SH-SY5Y (cell line): ENCODE results near the gene AKAP6.

Experiments
- GATA2 ChIP-seq: IDR thresholded peaks from 2 replicates; pipeline ENCODE4 v1.6.1; 2011; ENCODE audit warnings: mild to moderate bottlenecking, low read depth, low read length
- GATA3 ChIP-seq: IDR thresholded peaks from 2 replicates; pipeline ENCODE4 v1.6.1; 2011; ENCODE audit warnings: low read depth, mild to moderate bottlenecking, low read length, moderate library complexity

GRCh38 chr14:32608857-32609256 is 279.8 kb downstream of the AKAP6 start:
- TF ChIP-seq GATA2 = no peak
- no peak for TF ChIP-seq GATA3
